Stomach (tissue), 4 donors: Measurements from ENCODE around the gene GRM4.

Experiments used
- EP300 ChIP-seq: sonication (generic); formaldehyde crosslinking; IDR thresholded peaks from one replicate; pipeline ENCODE4 v1.6.1; 2017; ENCODE audit warnings: antibody characterized with exemption
- POLR2A ChIP-seq, 4 donors: fragments of 450-650 bp; IDR thresholded peaks; one replicate each; pipeline ENCODE4 v1.6.1; 2016; ENCODE audit warnings: antibody characterized with exemption in 4 of 4, control low read depth in 2 of 4, mild to moderate bottlenecking in 1 of 4, moderate library complexity in 1 of 4
- TF ChIP-seq, protein P1 (sequence below), 7 experiments: fragments of 450-650 bp in 4 of 7; fragments of 200-600 bp in 3 of 7; sonication (generic) in 3 of 7; IDR thresholded peaks; one replicate each; pipeline ENCODE4 v1.5.1; 2016 to 2019; ENCODE audit warnings: antibody characterized with exemption in 7 of 7, control low read depth in 2 of 7, mild to moderate bottlenecking in 1 of 7

DNA sequence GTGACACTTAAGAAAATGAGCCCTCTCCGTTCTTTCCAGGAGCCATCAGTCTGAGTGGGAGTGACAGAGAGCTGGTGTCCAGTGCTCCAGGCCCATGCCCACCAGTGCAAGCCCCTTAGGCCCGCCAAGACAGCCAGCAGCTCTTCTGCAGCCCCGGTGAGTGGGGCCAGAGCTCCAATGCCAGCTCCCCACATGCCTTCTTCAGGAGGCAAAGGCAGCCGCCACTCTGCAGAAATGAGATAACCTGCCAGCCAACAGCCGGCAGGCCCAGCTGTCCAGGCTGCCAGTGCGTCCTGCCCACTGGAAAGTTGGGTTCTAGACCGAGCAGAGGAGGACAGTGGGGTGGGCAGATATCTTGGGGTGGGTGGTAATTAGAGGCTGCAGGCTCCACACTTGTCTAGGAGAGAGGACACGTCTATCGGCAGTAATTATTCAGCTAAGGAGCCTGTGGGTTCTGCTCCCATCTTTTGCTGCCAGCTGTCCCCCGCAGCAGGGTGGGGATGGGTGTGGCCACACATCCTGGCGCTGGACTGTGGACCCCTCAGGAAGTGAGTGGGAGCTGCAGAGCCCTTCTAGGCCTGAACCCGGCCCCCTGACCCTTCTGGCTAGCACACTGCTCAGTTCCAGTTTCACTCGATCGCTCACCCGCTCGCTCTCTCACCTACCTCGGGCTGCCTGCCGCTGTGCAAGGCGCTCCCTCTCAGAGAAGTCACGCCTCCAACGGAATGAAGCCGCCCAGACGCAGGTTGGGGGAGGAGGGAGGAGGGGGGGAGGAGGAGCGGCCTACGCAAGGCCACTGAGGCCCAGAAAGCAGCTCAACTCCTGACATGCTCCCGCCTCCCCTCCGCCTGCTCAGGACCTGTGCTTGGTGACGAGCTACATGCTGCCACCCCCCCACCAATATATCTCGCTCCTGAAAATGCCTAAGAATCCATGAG, 3.6 kb downstream of the GRM4 start:
- TF ChIP-seq, protein P1, sequence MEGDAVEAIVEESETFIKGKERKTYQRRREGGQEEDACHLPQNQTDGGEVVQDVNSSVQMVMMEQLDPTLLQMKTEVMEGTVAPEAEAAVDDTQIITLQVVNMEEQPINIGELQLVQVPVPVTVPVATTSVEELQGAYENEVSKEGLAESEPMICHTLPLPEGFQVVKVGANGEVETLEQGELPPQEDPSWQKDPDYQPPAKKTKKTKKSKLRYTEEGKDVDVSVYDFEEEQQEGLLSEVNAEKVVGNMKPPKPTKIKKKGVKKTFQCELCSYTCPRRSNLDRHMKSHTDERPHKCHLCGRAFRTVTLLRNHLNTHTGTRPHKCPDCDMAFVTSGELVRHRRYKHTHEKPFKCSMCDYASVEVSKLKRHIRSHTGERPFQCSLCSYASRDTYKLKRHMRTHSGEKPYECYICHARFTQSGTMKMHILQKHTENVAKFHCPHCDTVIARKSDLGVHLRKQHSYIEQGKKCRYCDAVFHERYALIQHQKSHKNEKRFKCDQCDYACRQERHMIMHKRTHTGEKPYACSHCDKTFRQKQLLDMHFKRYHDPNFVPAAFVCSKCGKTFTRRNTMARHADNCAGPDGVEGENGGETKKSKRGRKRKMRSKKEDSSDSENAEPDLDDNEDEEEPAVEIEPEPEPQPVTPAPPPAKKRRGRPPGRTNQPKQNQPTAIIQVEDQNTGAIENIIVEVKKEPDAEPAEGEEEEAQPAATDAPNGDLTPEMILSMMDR (IDR thresholded peaks at IDR 0.05), result no peak
- no peak for TF ChIP-seq EP300
- TF ChIP-seq POLR2A (IDR thresholded peaks at IDR 0.05), result no peak
